GM21576 (cell line): ENCODE data around the gene FLT3LG.

Experiments
- ATAC-seq: cut with Tn5 transposase; IDR thresholded peaks from one replicate; pipeline ENCODE4 v1.9.1; 2021; ENCODE audit warnings: mild to moderate bottlenecking, moderate library complexity; ENCODE audit not compliant: unreplicated experiment

FLT3LG gene

GRCh38 chr19:49473868-49474541, at the start of gene FLT3LG:
Gene FLT3LG (plus strand): TSS chr19:49474215. CDS start chr19:49474640, 425 bp downstream.
- ATAC-seq: no peak

- ATAC-seq: no peak
These were observed 48.8 kb upstream of the FLT3LG start, which contains the start of gene GFY for GRCh38 chr19:49425178-49425577. Gene GFY (plus strand): TSS chr19:49425388. CDS start chr19:49426431, 1,043 bp downstream.

- ATAC-seq: no peak
These were observed 48.0 kb upstream of the FLT3LG start for GRCh38 chr19:49425922-49426592.

- ATAC-seq: no peak
These were observed 46.7 kb upstream of the FLT3LG start for GRCh38 chr19:49427339-49427738.

- no peak for ATAC-seq
These were observed 46.0 kb upstream of the FLT3LG start for GRCh38 chr19:49427855-49428546.

GRCh38 chr19:49428547-49429451, 45.2 kb upstream of the FLT3LG start:
- ATAC-seq: no peak

- ATAC-seq: no peak
These were observed 43.8 kb upstream of the FLT3LG start for GRCh38 chr19:49430172-49430677.

- ATAC-seq: no peak
These were observed 43.2 kb upstream of the FLT3LG start for GRCh38 chr19:49430678-49431329.

GRCh38 chr19:49431330-49431749, 42.7 kb upstream of the FLT3LG start:
- no peak for ATAC-seq

- ATAC-seq: no peak
These were observed 41.6 kb upstream of the FLT3LG start for GRCh38 chr19:49432141-49433073.

GRCh38 chr19:49433240-49433901, 40.6 kb upstream of the FLT3LG start:
- ATAC-seq: no peak

- no peak for ATAC-seq
These were observed 39.0 kb upstream of the FLT3LG start for GRCh38 chr19:49434907-49435583.

- no peak for ATAC-seq
These were observed 38.3 kb upstream of the FLT3LG start for GRCh38 chr19:49435670-49436069.

GRCh38 chr19:49436381-49437017, 37.5 kb upstream of the FLT3LG start:
- no peak for ATAC-seq

- ATAC-seq: no peak
These were observed 36.8 kb upstream of the FLT3LG start for GRCh38 chr19:49437231-49437630.

- ATAC-seq: no peak
These were observed 35.8 kb upstream of the FLT3LG start for GRCh38 chr19:49438261-49438660.

- no peak for ATAC-seq
These were observed 34.2 kb upstream of the FLT3LG start for GRCh38 chr19:49439836-49440235.
